DOHH2 (cell line): ENCODE results near the gene DNAH6.

Experiments
- H3F3A ChIP-seq: fragments of 200-600 bp; sonication (generic), shearing (Covaris generic); 2 replicates; pipeline ENCODE4 v1.6.0; 2016; ENCODE audit warnings: antibody characterized with exemption, mild to moderate bottlenecking; ENCODE audit not compliant: control insufficient read depth, insufficient read depth
- H3K27ac ChIP-seq: fragments of 200-600 bp; sonication (generic); 2 replicates; pipeline ENCODE4 v1.5.1; 2014; ENCODE audit warnings: low read depth, mild to moderate bottlenecking, low read length, moderate library complexity
- H3K27me3 ChIP-seq: fragments of 200-600 bp; sonication (generic); 2 replicates; pipeline ENCODE4 v1.6.1; 2014; ENCODE audit warnings: mild to moderate bottlenecking, low read length, mixed read lengths; ENCODE audit not compliant: control insufficient read depth
- H3K36me3 ChIP-seq: fragments of 200-600 bp; sonication (generic); 2 replicates; pipeline ENCODE4 v1.6.1; 2014; ENCODE audit warnings: mild to moderate bottlenecking, low read length, moderate library complexity, mixed read lengths; ENCODE audit not compliant: control insufficient read depth
- H3K4me1 ChIP-seq: fragments of 200-600 bp; sonication (generic); 2 replicates; pipeline ENCODE4 v1.6.1; 2014; ENCODE audit warnings: mild to moderate bottlenecking, low read length, mixed read lengths; ENCODE audit not compliant: control insufficient read depth
- H3K4me2 ChIP-seq: fragments of 200-600 bp; sonication (generic); 2 replicates; pipeline ENCODE4 v1.6.0; 2014; ENCODE audit warnings: mild to moderate bottlenecking, low read length, moderate library complexity
- H3K4me3 ChIP-seq: fragments of 200-600 bp; sonication (generic); 2 replicates; pipeline ENCODE4 v1.5.1; 2014; ENCODE audit warnings: mild to moderate bottlenecking, low read length, mixed read lengths
- H3K79me2 ChIP-seq: fragments of 200-600 bp; sonication (generic); 2 replicates; pipeline ENCODE4 v1.6.1; 2014; ENCODE audit warnings: mild to moderate bottlenecking, low read length, mixed read lengths; ENCODE audit not compliant: control insufficient read depth
- H3K9me2 ChIP-seq: fragments of 200-600 bp; sonication (generic); replicated peaks from 2 replicates; pipeline ENCODE4 v1.6.1; 2014; ENCODE audit warnings: mild to moderate bottlenecking, low read length, mixed read lengths; ENCODE audit not compliant: control insufficient read depth
- H3K9me3 ChIP-seq: fragments of 200-600 bp; sonication (generic); 2 replicates; pipeline ENCODE4 v1.6.1; 2014; ENCODE audit warnings: antibody characterized with exemption, low read length, mixed read lengths; ENCODE audit not compliant: control insufficient read depth, insufficient read depth
- H4K20me1 ChIP-seq: fragments of 200-600 bp; sonication (generic); 2 replicates; pipeline ENCODE4 v1.6.0; 2014; ENCODE audit warnings: low read depth, mild to moderate bottlenecking, antibody characterized with exemption, low read length, moderate library complexity; ENCODE audit not compliant: control insufficient read depth, insufficient read depth
- EZH2phosphoT487 ChIP-seq: fragments of 200-600 bp; sonication (generic); IDR thresholded peaks from 2 replicates; pipeline ENCODE4 v1.6.1; 2017; ENCODE audit warnings: borderline replicate concordance, mild to moderate bottlenecking, antibody characterized with exemption, low read length, moderate library complexity, mixed read lengths
- TF ChIP-seq, protein P1 (sequence below): fragments of 200-600 bp; sonication (generic); IDR thresholded peaks from one replicate; pipeline ENCODE4 v1.5.1; 2014; ENCODE audit warnings: antibody characterized with exemption, mild to moderate bottlenecking, low read depth, low read length; ENCODE audit not compliant: poor library complexity, severe bottlenecking

Gene DNAH6

GRCh38 chr2:84687498-84688149, 171.3 kb downstream of the DNAH6 start:
- no peaks in the 10 kb centered on the region for H3K79me2 ChIP-seq
- H4K20me1 ChIP-seq, result no peaks in the 10 kb centered on the region
- H3K36me3 ChIP-seq, result no peaks in the 10 kb centered on the region
- H3K27ac ChIP-seq, result no peak overlapping the region
- no peaks in the 10 kb centered on the region for H3K27me3 ChIP-seq
- no peaks in the 10 kb centered on the region for H3K4me1 ChIP-seq
- H3F3A ChIP-seq, result no peaks in the 10 kb centered on the region
- no peaks in the 10 kb centered on the region for H3K9me2 ChIP-seq
- H3K4me2 ChIP-seq, result no peak overlapping the region
- no peak overlapping the region for H3K4me3 ChIP-seq
- TF ChIP-seq, protein P1, sequence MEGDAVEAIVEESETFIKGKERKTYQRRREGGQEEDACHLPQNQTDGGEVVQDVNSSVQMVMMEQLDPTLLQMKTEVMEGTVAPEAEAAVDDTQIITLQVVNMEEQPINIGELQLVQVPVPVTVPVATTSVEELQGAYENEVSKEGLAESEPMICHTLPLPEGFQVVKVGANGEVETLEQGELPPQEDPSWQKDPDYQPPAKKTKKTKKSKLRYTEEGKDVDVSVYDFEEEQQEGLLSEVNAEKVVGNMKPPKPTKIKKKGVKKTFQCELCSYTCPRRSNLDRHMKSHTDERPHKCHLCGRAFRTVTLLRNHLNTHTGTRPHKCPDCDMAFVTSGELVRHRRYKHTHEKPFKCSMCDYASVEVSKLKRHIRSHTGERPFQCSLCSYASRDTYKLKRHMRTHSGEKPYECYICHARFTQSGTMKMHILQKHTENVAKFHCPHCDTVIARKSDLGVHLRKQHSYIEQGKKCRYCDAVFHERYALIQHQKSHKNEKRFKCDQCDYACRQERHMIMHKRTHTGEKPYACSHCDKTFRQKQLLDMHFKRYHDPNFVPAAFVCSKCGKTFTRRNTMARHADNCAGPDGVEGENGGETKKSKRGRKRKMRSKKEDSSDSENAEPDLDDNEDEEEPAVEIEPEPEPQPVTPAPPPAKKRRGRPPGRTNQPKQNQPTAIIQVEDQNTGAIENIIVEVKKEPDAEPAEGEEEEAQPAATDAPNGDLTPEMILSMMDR, result no peak
- no peak for TF ChIP-seq EZH2phosphoT487
- H3K9me3 ChIP-seq, result no peaks in the 10 kb centered on the region

DNA sequence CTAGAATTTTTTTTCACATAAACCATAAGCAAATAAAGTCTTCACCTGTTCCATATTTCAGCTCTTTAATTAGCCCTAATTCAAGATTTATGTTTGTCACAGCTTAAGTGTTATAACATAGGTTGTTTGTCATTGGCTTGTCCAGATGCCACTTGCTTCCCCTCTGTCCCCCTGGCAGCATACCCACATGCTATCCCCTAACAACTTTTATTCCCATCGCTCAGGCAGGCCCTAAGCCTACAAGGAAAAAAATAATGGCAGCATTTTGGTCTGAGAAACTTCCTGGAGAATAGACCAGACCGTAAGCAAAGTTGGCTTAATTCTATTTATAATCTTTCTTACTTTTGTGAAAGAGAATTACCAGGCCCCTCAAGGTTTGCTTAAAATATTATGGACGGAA, 173.9 kb downstream of the DNAH6 start:
- H4K20me1 ChIP-seq, result no peaks in the 10 kb centered on the region
- no peaks in the 10 kb centered on the region for H3K9me3 ChIP-seq
- H3K9me2 ChIP-seq, result no peaks in the 10 kb centered on the region
- no peak overlapping the region for H3K4me2 ChIP-seq
- TF ChIP-seq, protein P1, result no peak
- no peak for TF ChIP-seq EZH2phosphoT487
- H3K79me2 ChIP-seq, result no peaks in the 10 kb centered on the region
- H3K27me3 ChIP-seq, result peaks cover 3% of the 10 kb centered on the region; the same call in 1 of the 2 replicates
- no peaks in the 10 kb centered on the region for H3F3A ChIP-seq
- no peaks in the 10 kb centered on the region for H3K36me3 ChIP-seq
- no peak overlapping the region for H3K27ac ChIP-seq
- H3K4me1 ChIP-seq, result no peaks in the 10 kb centered on the region
- H3K4me3 ChIP-seq, result no peak overlapping the region

DNA sequence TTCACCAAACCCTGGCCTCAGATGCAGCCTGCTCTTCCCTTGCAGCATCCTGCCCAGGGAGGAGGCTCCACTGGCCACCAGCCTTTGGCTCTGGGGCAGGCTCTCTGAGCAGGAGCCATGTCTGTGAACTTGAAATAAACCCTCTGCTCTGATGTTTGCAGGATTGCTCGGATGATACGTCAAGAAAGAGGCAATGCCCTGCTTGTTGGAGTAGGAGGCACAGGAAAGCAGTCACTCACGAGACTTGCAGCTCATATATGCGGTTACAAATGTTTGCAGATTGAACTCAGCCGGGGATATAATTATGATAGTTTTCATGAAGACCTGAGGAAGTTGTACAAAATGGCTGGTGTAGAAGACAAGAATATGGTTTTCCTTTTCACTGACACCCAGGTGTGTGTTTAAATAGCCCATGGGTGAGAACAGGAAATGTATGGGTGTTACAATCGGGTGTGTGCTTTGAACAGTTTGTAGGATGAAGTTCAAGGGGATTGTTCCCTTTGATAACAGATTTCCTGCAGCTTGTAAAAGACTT, 177.9 kb downstream of the DNAH6 start:
- Histone ChIP-seq H3K79me2 (no peaks in the 10 kb centered on the region), H3K27ac (no peak overlapping the region), H3K27me3 (peaks cover 3% of the 10 kb centered on the region; the same call in 1 of the 2 replicates), H3K4me2 (no peak overlapping the region), H3F3A (no peaks in the 10 kb centered on the region), H4K20me1 (no peaks in the 10 kb centered on the region), H3K9me2 (no peaks in the 10 kb centered on the region), H3K4me1 (no peaks in the 10 kb centered on the region), H3K9me3 (no peaks in the 10 kb centered on the region), H3K4me3 (no peak overlapping the region), H3K36me3 (no peaks in the 10 kb centered on the region)
- TF ChIP-seq, protein P1, result no peak
- TF ChIP-seq EZH2phosphoT487, result no peak
